ENCODE results near the gene DNAJB12.
"Not testable (repeated sequence)": the region's sequence is repeated elsewhere in the genome, so short reads cannot be mapped to it uniquely, and the experiment has no call there.

The DNAJB12 gene

DNA sequence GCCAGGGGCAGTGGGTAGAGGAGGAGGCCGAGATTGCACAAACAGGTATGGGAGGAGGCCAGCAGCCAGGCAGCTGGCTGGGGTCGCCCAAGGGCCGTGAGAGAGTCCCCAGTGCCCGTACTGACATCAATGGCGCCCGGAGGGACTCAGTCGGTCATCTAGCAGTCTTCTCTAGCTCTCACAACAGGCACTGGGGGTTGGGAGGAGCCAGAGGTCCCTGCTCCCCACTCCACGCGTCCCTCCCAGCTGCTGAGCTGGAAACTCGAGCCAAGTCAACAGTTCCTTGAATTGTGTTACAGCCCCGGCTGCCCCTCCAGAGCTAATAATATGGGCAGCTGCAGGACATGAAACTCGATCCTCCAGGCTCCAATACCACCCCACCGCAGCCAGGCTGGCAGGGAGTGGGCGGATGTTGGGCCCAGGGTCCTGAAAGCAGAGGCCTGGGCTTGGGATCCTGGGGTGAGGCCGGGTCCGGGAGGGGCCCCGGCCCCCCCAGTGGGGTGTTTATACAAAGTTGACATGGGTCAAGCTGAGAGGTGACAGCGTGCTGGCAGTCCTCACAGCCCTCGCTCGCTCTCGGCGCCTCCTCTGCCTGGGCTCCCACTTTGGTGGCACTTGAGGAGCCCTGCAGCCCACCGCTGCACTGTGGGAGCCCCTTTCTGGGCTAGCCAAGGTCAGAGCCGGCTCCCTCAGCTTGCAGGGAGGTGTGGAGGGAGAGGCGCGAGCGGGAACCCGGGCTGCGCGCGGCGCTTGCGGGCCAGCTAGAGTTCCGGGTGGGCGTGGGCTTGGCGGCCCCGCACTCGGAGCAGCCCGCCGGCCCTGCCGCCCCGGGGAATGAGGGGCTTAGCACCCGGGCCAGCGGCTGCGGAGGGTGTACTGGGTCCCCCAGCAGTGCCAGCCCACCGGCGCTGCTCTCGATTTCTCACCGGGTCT lies 29.2 kb downstream of the DNAJB12 start:
- not testable (repeated sequence) for H3K9ac ChIP-seq (ENCODE audit: low read length); H3K36me3 ChIP-seq (ENCODE audit: control insufficient read depth, insufficient read depth, low read length); H3K27ac ChIP-seq (ENCODE audit: low read depth, low read length); H3K27me3 ChIP-seq (ENCODE audit: control insufficient read depth, insufficient read depth, low read length)
- Histone ChIP-seq H3K4me3 (ENCODE audit: low read length) (peak overlapping the region; percentile 19), H3K4me1 (ENCODE audit: control insufficient read depth, insufficient read depth, low read length) (peaks cover 11% of the 10 kb centered on the region)

DNA sequence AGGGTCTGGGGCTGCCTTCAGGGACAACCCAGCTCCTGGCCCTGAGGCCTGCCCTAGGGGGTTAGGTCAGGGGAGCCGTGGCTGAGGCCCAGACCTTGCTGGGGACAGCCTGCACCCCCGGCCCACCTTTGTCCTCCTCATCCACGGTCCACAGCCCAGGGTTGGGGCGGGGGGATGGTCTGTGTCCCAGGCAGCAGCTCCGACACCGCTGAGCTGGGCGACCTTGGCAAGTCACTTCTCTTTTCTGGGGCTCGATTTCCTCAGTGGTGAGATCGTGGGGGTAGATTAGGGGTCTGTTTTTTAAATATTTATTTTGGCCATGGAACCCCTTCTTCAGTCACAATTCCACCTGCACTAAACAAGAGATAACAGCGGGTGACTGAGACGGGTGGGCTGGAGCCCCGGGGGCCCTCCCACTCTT lies 30.9 kb downstream of the DNAJB12 start:
- no peak overlapping the region for H3K27ac ChIP-seq (ENCODE audit: low read depth, low read length)
- H3K9ac ChIP-seq (ENCODE audit: low read length): no peak overlapping the region
- no peak overlapping the region for H3K4me3 ChIP-seq (ENCODE audit: low read length)
- H3K36me3 ChIP-seq (ENCODE audit: control insufficient read depth, insufficient read depth, low read length): no peaks in the 10 kb centered on the region
- H3K27me3 ChIP-seq (ENCODE audit: control insufficient read depth, insufficient read depth, low read length): no peaks in the 10 kb centered on the region
- H3K4me1 ChIP-seq (ENCODE audit: control insufficient read depth, insufficient read depth, low read length): peaks cover 18% of the 10 kb centered on the region

GRCh38 chr10:72323108-72323749 lies 31.5 kb downstream of the DNAJB12 start:
- no peak overlapping the region for H3K4me3 ChIP-seq (ENCODE audit: low read length)
- H3K36me3 ChIP-seq (ENCODE audit: control insufficient read depth, insufficient read depth, low read length): no peaks in the 10 kb centered on the region
- no peak overlapping the region for H3K9ac ChIP-seq (ENCODE audit: low read length)
- peaks cover 16% of the 10 kb centered on the region for H3K4me1 ChIP-seq (ENCODE audit: control insufficient read depth, insufficient read depth, low read length)
- H3K27me3 ChIP-seq (ENCODE audit: control insufficient read depth, insufficient read depth, low read length): no peaks in the 10 kb centered on the region
- H3K27ac ChIP-seq (ENCODE audit: low read depth, low read length): no peak overlapping the region

DNA sequence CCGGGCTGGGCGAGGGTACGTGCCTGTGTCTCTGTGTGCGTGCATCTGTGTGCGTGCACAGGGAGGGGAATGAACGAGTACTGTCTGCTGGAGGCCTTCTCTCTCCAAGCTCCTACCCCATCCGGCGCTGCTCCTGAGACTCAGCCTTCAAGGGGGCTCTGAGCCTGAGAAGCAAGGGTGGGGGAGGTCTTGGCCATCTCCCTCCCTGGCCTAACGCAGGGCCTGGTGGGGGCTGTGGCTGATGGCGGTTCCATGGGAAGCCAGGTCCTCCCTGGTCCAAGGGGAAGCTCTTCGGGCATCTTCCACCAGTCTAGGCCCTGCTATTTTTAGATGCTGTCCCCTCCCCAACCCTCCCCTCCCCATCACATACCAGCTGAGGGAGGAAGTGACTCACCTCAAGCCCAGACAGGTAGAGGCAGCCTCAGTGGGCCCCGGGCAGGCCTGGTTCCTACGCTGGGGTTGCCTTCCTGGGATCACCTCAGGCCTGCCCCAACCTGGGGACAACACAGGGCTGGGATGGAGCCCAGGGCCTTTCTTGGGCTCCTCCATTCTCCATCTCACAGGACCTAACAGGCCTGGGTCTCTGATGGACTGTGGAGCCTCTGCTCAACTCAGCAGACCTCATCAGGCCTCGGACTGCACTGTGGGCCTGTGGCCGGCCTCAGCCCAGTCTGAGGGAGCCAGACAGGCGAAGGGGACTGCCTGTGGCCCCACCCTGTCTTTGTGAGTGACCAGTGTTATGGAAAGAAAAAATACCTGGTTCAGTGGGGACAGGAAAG lies 32.2 kb downstream of the DNAJB12 start:
- Histone ChIP-seq H3K36me3 (ENCODE audit: control insufficient read depth, insufficient read depth, low read length) (no peaks in the 10 kb centered on the region), H3K4me1 (ENCODE audit: control insufficient read depth, insufficient read depth, low read length) (peaks cover 12% of the 10 kb centered on the region)

DNA sequence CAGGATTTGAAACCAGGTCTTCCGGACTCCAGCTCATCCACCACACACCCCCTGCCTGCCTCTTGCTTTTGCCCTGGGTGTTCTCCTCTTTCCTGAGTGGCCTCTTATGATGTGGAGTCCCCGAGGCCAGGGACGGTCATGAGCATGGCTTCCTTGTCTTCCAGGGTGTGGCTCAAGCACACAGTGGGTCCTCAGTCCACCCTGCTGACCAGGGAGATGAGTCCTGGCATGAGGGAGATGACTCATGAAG lies 32.8 kb downstream of the DNAJB12 start:
- Histone ChIP-seq H3K4me1 (ENCODE audit: control insufficient read depth, insufficient read depth, low read length) (peaks cover 12% of the 10 kb centered on the region), H3K36me3 (ENCODE audit: control insufficient read depth, insufficient read depth, low read length) (no peaks in the 10 kb centered on the region), H3K27ac (ENCODE audit: low read depth, low read length) (no peak overlapping the region), H3K9ac (ENCODE audit: low read length) (no peak overlapping the region), H3K4me3 (ENCODE audit: low read length) (no peak overlapping the region), H3K27me3 (ENCODE audit: control insufficient read depth, insufficient read depth, low read length) (no peaks in the 10 kb centered on the region)

More for the DNA sequence above, 32.2 kb downstream of the DNAJB12 start:
- no peaks in the 10 kb centered on the region for H3K27me3 ChIP-seq (ENCODE audit: control insufficient read depth, insufficient read depth, low read length)
- H3K9ac ChIP-seq (ENCODE audit: low read length): no peak overlapping the region
- H3K4me3 ChIP-seq (ENCODE audit: low read length): no peak overlapping the region
- no peak overlapping the region for H3K27ac ChIP-seq (ENCODE audit: low read depth, low read length)

DNA sequence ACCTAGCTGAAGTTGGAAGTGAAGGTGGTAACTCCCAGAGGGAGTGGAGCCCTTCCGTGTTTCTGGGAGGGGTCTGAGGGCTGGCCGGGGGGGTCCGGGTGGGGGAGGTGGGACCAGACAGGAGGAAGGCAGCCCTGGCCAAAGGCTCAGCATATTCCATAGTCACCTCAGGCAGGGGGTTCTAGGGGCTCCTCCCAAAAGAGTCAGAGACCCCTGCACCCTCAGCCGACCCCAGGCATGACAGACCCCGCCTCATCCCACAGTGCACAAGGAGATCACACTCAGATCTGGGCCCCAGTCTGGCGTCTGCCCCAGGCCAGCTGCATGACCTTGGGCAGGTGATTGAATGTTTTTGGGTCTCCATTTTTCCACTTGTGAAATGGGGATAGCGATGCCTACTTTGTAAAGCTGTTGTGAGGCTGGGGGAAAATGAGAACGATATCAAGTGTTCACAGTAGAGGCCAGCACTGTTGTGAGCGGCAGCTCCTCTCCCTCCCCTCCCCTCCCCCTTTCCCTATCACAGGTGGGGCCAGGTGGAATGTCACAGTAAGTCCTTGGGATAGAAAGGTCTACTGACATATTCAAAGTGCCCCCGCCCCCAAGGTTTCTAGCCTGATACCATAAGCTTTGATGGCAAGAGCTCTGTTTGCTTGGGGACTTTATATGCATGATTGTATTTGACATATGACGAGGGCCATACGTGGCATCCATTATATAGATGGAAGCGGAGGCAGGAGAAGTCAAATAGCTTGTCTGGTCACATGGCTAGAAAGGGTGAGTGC lies 33.3 kb downstream of the DNAJB12 start:
- Histone ChIP-seq H3K4me3 (ENCODE audit: low read length) (no peak overlapping the region), H3K36me3 (ENCODE audit: control insufficient read depth, insufficient read depth, low read length) (no peaks in the 10 kb centered on the region), H3K9ac (ENCODE audit: low read length) (no peak overlapping the region), H3K27ac (ENCODE audit: low read depth, low read length) (peak overlapping the region; percentile 76), H3K27me3 (ENCODE audit: control insufficient read depth, insufficient read depth, low read length) (no peaks in the 10 kb centered on the region), H3K4me1 (ENCODE audit: control insufficient read depth, insufficient read depth, low read length) (peaks cover 12% of the 10 kb centered on the region)

GRCh38 chr10:72320676-72321247 lies 34.0 kb downstream of the DNAJB12 start:
- Histone ChIP-seq H3K9ac (ENCODE audit: low read length) (no peak overlapping the region), H3K27ac (ENCODE audit: low read depth, low read length) (peak overlapping the region; percentile 76), H3K4me3 (ENCODE audit: low read length) (no peak overlapping the region), H3K4me1 (ENCODE audit: control insufficient read depth, insufficient read depth, low read length) (peaks cover 17% of the 10 kb centered on the region), H3K27me3 (ENCODE audit: control insufficient read depth, insufficient read depth, low read length) (no peaks in the 10 kb centered on the region), H3K36me3 (ENCODE audit: control insufficient read depth, insufficient read depth, low read length) (no peaks in the 10 kb centered on the region)

GRCh38 chr10:72319416-72320254 lies 35.1 kb downstream of the DNAJB12 start:
- H3K36me3 ChIP-seq (ENCODE audit: control insufficient read depth, insufficient read depth, low read length): no peaks in the 10 kb centered on the region
- H3K4me1 ChIP-seq (ENCODE audit: control insufficient read depth, insufficient read depth, low read length): peaks cover 23% of the 10 kb centered on the region
- H3K27me3 ChIP-seq (ENCODE audit: control insufficient read depth, insufficient read depth, low read length): no peaks in the 10 kb centered on the region
- no peak overlapping the region for H3K9ac ChIP-seq (ENCODE audit: low read length)
- peak overlapping the region; percentile 51 for H3K4me3 ChIP-seq (ENCODE audit: low read length)
- H3K27ac ChIP-seq (ENCODE audit: low read depth, low read length): peak overlapping the region; percentile 76

DNA sequence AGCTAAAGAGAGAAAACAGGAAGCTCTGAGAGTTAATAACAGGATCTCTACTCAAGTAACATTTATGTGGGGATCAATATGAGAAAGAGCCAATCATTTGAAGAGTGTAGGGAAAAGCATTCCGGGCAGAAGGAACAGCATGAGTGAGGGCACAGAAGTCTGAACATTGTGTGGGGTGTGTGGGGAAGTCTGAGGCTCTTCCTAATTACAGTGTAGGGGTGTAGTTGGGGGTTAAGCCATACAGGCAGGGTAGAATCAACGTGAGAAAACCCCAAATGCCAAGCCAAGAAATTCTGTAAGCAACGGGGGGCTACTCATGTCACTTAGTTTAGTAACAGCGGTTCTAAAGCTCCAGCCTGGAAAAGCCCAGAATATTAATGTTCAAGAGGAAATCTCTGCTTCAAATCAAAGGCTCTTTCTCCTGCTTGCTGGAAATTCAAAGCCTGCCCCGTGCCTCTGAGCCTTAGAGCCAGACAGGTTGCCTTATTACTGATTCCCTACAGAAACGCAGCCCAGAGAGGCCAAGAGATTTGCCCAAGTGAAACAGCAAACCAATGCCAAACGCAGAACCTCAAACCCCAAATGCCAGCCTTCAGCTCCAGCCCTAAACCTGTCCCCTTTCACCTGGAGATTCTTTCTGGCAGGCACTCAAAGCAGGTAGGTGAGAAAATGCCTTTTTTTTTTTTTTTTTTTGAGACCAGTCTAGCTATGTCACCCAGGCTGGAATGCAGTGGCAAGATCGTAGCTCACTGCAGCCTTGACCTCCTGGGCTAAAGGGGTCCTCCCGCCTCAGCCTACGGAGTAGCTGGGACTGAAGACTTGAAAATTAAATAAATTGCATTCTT lies 36.1 kb downstream of the DNAJB12 start:
- H3K4me1 ChIP-seq (ENCODE audit: control insufficient read depth, insufficient read depth, low read length): peaks cover 23% of the 10 kb centered on the region
- H3K4me3 ChIP-seq (ENCODE audit: low read length): peak overlapping the region; percentile 51
- H3K27me3 ChIP-seq (ENCODE audit: control insufficient read depth, insufficient read depth, low read length): no peaks in the 10 kb centered on the region
- H3K36me3 ChIP-seq (ENCODE audit: control insufficient read depth, insufficient read depth, low read length): no peaks in the 10 kb centered on the region
- H3K27ac ChIP-seq (ENCODE audit: low read depth, low read length): peak overlapping the region; percentile 57
- no peak overlapping the region for H3K9ac ChIP-seq (ENCODE audit: low read length)

- no peak overlapping the region for H3K9ac ChIP-seq (ENCODE audit: low read length)
- peaks cover 23% of the 10 kb centered on the region for H3K4me1 ChIP-seq (ENCODE audit: control insufficient read depth, insufficient read depth, low read length)
- H3K36me3 ChIP-seq (ENCODE audit: control insufficient read depth, insufficient read depth, low read length): no peaks in the 10 kb centered on the region
- no peak overlapping the region for H3K27ac ChIP-seq (ENCODE audit: low read depth, low read length)
- no peaks in the 10 kb centered on the region for H3K27me3 ChIP-seq (ENCODE audit: control insufficient read depth, insufficient read depth, low read length)
- H3K4me3 ChIP-seq (ENCODE audit: low read length): peak overlapping the region; percentile 19
Observed at GRCh38 chr10:72316748-72317435, 37.8 kb downstream of the DNAJB12 start.
